GM23338 (cell line): Measurements from ENCODE around the gene ECT2.

Experiments used
- EZH2 ChIP-seq: fragments of 200-600 bp; sonication (generic); IDR thresholded peaks from one replicate; pipeline ENCODE4 v1.8.0; 2017; ENCODE audit warnings: antibody characterized with exemption, mild to moderate bottlenecking, low read depth; ENCODE audit not compliant: unreplicated experiment
- EZH2phosphoT487 ChIP-seq: fragments of 200-600 bp; sonication (generic); IDR thresholded peaks from one replicate; pipeline ENCODE4 v1.8.1; 2018; ENCODE audit warnings: antibody characterized with exemption; ENCODE audit not compliant: unreplicated experiment
- POLR2AphosphoS5 ChIP-seq: IDR thresholded peaks from 2 replicates; pipeline ENCODE4 v1.6.1; 2016; ENCODE audit warnings: antibody characterized with exemption, low read depth
- TF ChIP-seq, protein P1 (sequence below), 2 experiments: fragments of 200-600 bp in 1 of 2; sonication (generic) in 1 of 2; conservative IDR thresholded peaks; 2 replicates each; pipeline versions ENCODE4 v1.5.1 to v1.6.1; 2016 to 2017; ENCODE audit warnings: antibody characterized with exemption in 2 of 2, low read depth in 2 of 2, mild to moderate bottlenecking in 2 of 2, moderate library complexity in 1 of 2
- TF ChIP-seq, protein P2 (sequence below): IDR thresholded peaks from one replicate; pipeline ENCODE4 v1.6.1; 2018; ENCODE audit warnings: antibody characterized with exemption; ENCODE audit not compliant: unreplicated experiment

DNA sequence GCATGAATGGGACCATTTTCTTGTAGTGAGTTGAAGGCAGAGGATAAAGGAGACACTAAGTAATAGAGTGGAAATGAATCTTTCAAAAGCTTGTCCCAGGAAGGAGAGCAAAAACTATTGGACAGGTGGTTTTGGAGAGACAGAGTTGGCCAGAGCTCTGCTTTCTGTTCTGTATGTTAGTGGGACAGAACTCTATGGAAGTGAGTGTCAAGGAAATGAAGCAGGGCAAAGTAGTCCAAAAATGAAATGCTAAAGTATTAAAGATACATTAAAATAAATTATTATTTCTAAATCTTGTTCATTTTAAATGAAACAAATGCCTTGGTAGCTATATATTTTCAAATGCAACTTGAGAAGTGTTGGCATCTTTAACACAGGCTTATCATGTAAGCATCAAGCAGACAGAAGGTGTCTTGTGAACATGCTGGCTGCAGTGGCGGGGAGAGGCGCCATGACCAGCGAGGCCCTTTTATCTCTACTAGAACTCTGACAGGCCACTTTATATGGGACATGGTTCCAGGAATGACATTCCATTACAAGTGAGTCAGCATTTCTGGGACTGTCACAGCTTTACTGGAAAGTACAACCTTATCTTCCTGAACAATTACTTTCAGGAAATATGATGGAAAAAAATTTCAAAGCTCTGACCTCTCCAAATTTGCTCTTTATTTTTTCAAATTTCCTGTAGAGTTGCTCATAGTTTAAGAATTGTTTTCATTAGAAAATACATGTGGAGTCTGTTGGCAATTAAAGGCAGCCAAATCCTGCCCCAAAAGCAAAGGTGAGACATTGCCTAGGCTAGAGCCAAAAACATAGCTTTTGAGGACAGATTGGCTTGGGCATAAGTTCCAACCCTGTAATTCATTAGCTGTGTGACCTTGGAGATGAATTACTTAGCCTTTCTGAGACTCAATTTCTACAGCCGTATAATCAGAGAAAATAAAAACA lies 106.5 kb downstream of the ECT2 start:
- TF ChIP-seq, protein P1, sequence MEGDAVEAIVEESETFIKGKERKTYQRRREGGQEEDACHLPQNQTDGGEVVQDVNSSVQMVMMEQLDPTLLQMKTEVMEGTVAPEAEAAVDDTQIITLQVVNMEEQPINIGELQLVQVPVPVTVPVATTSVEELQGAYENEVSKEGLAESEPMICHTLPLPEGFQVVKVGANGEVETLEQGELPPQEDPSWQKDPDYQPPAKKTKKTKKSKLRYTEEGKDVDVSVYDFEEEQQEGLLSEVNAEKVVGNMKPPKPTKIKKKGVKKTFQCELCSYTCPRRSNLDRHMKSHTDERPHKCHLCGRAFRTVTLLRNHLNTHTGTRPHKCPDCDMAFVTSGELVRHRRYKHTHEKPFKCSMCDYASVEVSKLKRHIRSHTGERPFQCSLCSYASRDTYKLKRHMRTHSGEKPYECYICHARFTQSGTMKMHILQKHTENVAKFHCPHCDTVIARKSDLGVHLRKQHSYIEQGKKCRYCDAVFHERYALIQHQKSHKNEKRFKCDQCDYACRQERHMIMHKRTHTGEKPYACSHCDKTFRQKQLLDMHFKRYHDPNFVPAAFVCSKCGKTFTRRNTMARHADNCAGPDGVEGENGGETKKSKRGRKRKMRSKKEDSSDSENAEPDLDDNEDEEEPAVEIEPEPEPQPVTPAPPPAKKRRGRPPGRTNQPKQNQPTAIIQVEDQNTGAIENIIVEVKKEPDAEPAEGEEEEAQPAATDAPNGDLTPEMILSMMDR (conservative IDR thresholded peaks at IDR 0.05; ENCODE audit: low read depth in 2 of 2) = no peak
- TF ChIP-seq EZH2phosphoT487 = no peak
- no peak for TF ChIP-seq POLR2AphosphoS5
- no peak for TF ChIP-seq EZH2
- TF ChIP-seq, protein P2, sequence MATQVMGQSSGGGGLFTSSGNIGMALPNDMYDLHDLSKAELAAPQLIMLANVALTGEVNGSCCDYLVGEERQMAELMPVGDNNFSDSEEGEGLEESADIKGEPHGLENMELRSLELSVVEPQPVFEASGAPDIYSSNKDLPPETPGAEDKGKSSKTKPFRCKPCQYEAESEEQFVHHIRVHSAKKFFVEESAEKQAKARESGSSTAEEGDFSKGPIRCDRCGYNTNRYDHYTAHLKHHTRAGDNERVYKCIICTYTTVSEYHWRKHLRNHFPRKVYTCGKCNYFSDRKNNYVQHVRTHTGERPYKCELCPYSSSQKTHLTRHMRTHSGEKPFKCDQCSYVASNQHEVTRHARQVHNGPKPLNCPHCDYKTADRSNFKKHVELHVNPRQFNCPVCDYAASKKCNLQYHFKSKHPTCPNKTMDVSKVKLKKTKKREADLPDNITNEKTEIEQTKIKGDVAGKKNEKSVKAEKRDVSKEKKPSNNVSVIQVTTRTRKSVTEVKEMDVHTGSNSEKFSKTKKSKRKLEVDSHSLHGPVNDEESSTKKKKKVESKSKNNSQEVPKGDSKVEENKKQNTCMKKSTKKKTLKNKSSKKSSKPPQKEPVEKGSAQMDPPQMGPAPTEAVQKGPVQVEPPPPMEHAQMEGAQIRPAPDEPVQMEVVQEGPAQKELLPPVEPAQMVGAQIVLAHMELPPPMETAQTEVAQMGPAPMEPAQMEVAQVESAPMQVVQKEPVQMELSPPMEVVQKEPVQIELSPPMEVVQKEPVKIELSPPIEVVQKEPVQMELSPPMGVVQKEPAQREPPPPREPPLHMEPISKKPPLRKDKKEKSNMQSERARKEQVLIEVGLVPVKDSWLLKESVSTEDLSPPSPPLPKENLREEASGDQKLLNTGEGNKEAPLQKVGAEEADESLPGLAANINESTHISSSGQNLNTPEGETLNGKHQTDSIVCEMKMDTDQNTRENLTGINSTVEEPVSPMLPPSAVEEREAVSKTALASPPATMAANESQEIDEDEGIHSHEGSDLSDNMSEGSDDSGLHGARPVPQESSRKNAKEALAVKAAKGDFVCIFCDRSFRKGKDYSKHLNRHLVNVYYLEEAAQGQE = no peak
